HEK293T (cell line): ENCODE data around the gene ODF4.

Experiments
- ARNT ChIP-seq: fragments of 450-650 bp; IDR thresholded peaks from 2 replicates; pipeline ENCODE4 v1.6.1; 2017; ENCODE audit warnings: mild to moderate bottlenecking
- BHLHE40 ChIP-seq: fragments of 450-650 bp; IDR thresholded peaks from 2 replicates; pipeline ENCODE4 v1.6.1; 2016; ENCODE audit warnings: mild to moderate bottlenecking, moderate library complexity, borderline replicate concordance
- ELF4 ChIP-seq: fragments of 450-650 bp; IDR thresholded peaks from 2 replicates; pipeline ENCODE4 v1.6.1; 2017; ENCODE audit warnings: antibody characterized with exemption
- FOXK2 ChIP-seq: fragments of 450-650 bp; IDR thresholded peaks from 2 replicates; pipeline ENCODE4 v1.6.1; 2016; ENCODE audit warnings: mild to moderate bottlenecking
- FOXM1 ChIP-seq: fragments of 450-650 bp; IDR thresholded peaks from 2 replicates; pipeline ENCODE4 v1.6.1; 2017; ENCODE audit warnings: mild to moderate bottlenecking, borderline replicate concordance
- HDGF ChIP-seq: fragments of 450-650 bp; IDR thresholded peaks from 2 replicates; pipeline ENCODE4 v1.6.1; 2017; ENCODE audit warnings: antibody characterized with exemption, borderline replicate concordance
- LEF1 ChIP-seq: fragments of 450-650 bp; IDR thresholded peaks from 2 replicates; pipeline ENCODE4 v1.6.1; 2017; ENCODE audit warnings: mild to moderate bottlenecking, borderline replicate concordance
- NFRKB ChIP-seq: fragments of 450-650 bp; IDR thresholded peaks from 2 replicates; pipeline ENCODE4 v1.6.1; 2016; ENCODE audit warnings: mild to moderate bottlenecking, moderate library complexity
- SP1 ChIP-seq: fragments of 450-650 bp; IDR thresholded peaks from 2 replicates; pipeline ENCODE4 v1.6.1; 2017
- SUZ12 ChIP-seq: fragments of 450-650 bp; IDR thresholded peaks from 2 replicates; pipeline ENCODE4 v1.6.1; 2016; ENCODE audit warnings: mild to moderate bottlenecking
- ZNF384 ChIP-seq: fragments of 450-650 bp; IDR thresholded peaks from 2 replicates; pipeline ENCODE4 v1.6.1; 2016

DNA sequence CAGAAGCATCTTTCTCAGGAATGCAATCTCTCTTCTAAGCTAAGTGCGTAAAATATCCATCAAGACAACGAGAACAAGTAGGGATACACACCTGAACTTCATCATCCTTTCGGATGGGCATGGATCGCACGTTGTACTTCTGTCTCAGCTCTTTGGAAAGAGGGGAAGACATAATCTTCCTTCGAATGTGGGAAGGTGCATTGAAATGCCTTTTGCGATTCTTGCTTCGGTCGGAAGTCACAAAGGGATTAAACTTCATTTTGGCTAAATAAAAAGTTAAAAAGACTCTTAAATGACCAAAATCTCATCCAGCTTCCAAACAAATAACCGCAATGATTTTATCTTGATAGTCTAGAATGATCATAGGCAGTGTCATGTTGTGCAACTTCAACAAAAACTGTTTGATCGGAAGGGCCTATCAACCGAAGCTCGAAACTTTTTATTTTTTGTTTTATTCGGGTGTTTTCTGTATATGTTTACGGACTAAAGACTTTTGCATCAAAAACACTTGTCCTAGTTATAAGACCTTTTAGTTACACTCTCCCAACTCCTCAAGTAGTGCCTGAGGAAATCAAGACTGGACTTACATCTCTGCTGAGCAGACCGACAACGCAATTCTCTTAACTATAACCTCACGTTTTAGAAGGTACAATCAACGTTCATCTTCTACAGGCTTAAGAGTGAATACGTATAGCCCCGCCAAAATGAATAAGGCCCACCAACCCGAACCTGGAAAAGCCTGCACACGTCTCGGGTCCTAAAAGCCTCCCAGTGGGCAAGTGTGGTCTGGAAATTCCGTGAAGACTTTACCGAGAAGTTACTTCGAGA lies 42.6 kb downstream of the ODF4 start:
- TF ChIP-seq BHLHE40 (no peak), HDGF (no peak), SUZ12 (no peak), NFRKB (no peak), ARNT (no peak), FOXM1 (no peak), ZNF384 (no peak), LEF1 (no peak), FOXK2 (no peak), SP1 (no peak), ELF4 (no peak)
